ENCODE data around the gene NFAT5.

NFAT5 gene

DNA sequence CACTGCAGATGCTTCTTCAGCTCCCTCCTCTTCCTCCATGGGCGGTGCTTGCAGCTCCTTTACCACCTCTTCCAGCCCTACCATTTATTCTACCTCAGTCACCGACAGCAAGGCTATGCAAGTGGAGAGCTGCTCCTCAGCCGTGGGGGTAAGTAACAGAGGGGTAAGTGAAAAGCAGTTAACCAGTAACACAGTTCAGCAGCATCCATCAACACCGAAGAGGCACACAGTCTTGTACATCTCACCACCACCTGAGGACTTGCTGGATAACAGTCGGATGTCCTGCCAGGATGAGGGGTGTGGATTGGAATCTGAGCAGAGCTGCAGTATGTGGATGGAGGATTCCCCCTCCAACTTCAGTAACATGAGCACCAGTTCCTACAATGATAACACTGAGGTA lies 81.3 kb downstream of the NFAT5 start:
- no peak for DNase-seq

DNA sequence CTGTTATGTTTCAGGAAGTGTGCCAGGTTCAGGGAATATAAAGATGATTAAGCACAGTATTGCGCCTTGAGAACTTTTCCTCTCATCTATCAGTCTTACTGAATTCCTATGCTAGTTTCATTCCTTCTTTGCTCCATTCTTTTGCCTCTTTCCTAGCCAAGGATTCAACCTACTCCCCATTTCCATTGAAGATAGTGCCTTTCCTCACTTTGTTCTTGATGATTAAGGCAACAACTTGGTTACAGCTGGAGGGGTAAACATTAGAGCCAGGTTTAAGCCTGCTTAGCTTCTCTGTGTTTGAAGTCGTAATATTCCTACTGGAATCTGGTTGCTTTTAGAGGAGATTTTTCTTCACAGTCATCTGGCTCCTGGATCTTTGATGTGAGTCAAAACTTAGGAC lies 85.5 kb downstream of the NFAT5 start:
- no peak for DNase-seq

DNA sequence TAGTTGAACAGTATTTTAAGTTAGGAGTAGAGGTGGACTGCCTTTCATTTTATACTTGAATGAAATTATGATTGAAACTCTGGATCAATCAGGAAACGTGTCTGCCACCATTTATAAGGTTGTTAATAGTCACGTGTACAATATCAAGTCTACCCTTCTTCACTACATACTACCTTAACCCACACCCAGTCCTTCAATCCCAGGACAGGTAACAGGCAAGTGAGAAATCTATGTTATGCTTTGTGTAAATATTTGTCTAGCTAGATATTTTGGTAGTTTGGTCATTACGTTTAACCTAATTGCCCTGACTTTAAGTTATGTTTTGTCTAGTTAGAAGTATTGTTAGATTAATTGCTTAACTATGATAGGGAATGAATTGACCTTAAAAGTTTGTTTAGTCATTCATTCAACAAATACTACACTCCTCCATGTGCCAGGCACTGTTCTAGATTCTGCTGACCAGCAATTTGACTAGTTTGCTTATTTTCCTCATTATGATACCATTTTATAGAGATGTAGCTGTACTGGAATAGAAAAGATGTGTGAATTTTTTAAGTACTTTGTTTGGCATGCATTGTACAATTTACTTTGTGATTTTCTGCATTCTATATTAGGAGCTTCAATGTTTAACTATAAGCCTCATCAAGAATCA lies 88.6 kb downstream of the NFAT5 start:
- DNase-seq, result no peak

DNA sequence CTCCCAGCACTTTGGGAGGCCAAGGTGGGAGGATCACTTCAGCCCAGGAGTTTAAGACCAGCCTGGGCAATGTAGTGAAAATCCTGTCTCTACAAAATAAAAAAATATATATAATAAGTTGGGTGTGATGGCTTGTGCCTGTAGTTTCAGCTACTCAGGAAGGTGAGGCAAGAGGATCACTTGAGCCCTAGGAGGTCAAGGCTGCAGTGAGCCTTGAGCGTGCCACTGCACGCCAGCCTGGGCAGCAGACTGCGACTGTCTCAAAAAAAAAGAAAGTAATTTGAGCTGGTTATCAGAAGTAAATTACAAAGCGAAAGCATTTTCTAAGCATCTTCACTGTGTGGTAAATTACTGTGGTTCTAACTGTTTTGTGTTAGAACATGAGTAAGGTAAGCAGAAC lies 94.4 kb downstream of the NFAT5 start:
- DNase-seq, result no peak

DNA sequence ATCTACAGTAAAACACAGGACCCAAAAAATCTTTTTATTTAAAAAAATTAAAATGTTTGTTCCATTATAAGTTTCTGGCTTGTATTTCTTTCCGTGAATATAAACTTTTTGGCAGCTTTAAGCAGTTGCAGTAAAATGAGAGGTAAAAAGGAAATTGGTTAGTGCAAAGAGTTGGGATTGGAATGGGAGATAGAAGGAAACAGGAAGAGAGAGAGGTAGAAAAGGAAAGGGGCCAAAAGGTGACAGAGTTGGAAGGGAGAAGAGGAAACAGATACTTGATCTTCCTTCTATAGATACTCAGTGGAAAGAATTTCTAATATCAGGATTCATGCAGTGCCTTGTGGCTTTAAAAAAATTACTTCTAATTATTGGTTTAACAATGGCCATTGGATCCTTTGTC lies 97.1 kb downstream of the NFAT5 start:
- DNase-seq, result no peak

DNA sequence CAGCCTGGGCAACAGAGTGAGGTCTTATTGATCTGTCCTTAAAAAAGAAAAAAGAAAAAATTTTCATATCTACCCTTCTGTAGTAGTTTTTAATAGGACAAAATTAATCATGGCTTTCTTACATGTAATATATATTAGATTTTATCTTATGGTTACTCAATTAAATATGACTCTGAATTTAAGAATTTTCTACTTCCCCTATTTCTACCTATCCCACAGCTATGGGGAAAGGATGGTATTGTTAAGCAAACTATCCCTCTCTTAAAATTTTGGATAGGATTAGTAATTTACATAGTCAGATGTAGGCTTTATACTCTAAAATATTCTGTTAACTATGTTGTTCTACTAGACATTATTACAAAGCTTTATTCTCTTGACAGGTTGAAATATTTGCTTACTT lies 98.1 kb downstream of the NFAT5 start:
- no peak for DNase-seq

DNA sequence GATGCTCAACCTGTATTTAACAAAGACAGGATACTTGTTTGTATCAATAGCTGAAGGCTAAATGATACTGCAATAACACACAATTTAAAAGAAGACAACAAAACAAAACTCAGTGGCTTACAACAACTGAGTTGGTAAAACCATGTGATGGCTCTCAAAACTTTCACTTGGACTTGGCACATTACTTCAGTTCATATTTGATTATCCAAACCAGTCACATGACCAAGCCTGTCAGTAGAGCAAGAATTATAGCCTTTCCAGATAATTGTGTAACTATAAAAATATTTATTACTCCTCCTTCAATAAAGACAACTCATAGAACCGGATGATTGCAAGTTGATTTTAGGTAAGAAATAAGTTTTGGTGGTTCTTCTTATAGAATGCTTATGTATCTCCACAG lies 103.8 kb downstream of the NFAT5 start:
- DNase-seq, result no peak

DNA sequence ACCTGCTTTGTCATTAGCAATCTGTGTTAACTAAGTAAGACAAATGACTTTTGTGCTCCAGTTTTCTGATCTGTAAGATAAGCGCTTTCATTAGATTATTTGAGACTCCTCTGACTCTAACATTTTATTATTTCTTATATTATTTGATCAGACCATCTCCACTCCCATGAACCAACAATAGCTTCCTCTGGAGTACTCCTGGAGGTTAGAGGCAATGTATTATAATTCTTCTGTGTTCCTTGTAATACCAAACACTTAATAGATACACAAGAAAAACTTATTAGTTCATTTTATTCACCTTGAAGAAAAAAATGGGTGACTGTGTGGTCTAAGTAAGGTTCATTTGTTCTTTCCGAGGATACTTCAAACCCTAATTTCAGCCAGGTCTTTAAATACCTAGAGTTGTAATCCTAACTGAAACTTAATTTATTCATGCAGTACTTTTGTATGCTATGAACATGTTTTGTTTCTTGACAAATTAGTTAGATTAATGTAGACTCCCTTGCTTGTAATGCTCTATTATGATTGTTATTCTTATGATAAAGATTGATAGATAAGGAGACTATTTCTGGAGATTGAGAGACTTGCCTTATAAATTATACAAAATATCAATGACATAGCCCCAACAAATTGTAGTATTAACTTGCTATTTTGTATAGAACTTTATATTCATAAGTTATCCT lies 106.7 kb downstream of the NFAT5 start:
- no peak for DNase-seq

DNA sequence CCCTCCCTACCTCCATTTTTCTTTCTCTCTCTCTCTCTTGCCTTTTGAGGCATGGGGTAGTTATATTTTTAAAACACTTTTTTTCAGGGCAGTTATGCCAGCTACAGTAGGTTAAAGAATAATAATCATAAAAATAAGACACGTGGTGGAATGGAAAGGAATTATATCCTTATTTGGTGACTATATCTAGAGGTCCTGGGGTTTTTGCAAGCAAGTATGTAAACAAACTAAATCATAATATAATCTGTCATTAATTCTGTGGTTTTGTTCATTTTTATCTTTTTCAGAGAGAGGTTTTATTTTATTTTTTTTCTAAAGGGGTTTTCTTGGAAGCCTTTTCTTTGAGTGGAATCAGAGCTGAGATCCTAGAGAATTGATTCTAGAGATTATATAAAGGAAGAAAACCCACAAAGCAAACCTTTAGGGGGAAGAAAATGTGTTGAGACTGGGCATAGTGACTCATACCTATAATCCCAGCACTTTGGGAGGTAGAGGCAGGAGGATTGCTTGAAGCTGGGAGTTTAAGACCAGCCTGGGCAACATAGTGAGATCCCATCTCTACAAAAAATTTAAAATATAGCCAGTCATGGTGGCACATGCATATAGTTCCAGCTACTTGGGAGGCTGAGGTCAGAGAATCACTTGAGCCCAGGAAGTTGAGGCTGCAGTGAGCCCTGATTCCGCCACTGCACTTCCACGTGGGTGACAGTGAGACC lies 107.4 kb downstream of the NFAT5 start:
- DNase-seq, result no peak

DNA sequence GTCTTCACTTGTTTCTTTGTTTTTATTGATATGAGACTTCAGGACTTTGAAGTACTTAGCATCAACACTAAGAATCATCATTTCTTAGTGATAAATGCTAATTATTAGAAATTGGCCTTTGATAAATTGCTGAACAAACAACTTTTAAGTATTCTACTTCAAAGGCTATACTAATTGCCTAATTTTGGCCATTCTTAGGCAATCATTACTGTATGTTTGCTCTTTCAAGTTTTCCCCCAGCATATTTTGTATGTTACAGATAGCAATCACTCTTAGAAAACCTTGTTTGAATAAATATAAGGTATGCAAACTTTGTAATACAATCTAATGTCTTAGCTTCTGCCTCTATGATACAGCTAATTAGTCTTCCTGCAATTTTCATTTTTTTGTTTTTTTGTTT lies 114.6 kb downstream of the NFAT5 start:
- DNase-seq, result no peak

DNA sequence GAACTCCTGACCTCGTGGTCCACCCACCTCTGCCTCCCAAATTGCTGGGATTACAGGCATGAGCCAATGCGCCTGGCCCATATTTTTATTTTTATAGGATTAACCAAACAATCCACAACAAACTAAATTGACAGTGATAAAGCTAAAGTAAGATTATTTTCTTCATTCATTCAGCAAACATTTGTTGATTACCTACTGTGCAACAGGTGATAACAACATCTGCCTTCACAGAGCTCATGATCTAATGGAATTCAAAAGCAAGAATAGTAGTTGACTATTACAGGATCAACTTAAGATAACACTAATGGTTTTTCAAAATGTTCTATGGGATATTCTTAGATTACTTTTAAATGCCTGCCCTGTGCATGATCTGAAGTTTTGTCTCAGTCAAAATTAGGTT lies 122.8 kb downstream of the NFAT5 start:
- DNase-seq, result no peak

DNA sequence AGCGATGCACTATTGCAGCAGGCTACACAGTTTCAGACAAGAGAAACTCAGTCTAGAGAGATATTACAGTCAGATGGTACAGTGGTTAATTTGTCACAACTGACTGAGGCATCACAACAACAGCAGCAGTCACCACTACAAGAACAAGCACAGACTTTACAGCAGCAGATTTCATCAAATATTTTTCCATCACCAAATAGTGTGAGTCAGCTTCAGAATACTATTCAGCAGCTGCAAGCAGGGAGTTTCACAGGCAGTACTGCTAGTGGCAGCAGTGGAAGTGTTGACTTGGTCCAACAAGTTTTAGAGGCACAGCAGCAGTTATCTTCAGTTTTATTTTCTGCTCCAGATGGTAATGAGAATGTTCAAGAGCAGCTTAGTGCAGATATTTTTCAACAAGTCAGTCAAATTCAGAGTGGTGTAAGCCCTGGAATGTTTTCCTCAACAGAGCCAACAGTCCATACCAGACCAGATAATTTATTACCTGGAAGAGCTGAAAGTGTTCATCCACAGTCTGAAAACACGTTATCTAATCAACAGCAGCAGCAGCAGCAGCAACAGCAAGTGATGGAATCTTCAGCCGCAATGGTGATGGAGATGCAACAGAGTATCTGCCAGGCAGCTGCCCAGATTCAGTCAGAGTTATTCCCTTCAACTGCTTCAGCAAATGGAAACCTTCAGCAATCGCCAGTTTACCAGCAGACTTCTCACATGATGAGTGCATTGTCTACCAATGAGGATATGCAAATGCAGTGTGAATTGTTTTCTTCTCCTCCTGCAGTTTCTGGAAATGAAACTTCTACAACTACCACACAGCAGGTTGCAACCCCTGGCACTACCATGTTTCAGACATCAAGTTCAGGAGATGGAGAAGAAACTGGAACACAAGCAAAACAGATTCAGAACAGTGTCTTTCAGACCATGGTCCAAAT lies 126.5 kb downstream of the NFAT5 start:
- DNase-seq, result no peak

DNA sequence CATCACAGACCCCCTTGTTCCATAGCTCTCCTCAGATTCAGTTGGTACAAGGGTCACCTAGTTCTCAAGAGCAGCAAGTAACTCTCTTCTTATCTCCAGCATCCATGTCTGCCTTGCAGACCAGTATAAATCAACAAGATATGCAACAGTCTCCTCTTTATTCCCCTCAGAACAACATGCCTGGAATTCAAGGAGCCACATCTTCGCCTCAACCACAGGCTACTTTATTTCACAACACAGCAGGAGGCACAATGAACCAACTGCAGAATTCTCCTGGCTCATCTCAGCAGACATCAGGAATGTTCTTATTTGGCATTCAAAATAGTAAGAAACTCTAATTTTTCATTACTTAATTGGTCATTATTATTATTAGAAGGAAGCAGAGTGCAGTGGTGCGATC lies 128.2 kb downstream of the NFAT5 start:
- DNase-seq, result no peak

DNA sequence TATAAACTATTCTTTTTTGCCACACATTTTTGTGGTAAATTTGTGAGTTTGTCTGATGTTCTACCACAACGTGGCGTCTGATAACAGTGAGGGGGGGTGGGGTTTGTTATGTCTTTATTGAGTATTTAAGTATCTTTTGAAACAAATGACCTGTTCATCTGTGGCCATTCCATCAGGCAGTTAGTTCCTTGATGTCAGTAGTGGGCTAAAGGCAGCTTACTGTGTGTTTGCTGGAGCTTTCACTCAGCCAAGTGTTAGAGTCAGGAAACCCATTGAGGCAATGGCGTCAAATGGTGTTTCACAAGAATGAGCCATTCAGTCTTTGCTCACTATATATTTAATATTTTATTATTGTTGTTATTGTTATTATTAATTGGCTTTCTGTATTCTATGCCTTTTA lies 132.6 kb downstream of the NFAT5 start:
- DNase-seq, result no peak

DNA sequence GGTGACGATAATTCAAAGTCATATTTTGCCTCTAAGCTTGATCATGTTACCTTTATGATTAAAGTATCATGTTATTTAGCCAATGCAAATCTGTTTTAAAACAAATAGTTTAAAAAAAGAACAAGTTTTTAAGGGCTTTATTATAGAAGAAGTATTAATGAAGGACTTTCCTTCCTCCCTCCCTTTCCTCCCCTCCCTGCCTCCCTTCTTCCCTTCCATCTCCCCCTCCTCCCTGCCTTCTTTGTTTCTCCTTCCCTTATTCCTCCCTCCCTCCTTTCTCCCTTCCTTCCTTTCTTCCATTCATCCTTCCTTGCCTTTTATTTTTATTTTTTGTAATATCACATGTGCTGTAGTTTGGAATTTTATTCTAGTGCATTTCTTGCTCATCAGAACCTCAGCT lies 134.1 kb downstream of the NFAT5 start:
- DNase-seq, result no peak

DNA sequence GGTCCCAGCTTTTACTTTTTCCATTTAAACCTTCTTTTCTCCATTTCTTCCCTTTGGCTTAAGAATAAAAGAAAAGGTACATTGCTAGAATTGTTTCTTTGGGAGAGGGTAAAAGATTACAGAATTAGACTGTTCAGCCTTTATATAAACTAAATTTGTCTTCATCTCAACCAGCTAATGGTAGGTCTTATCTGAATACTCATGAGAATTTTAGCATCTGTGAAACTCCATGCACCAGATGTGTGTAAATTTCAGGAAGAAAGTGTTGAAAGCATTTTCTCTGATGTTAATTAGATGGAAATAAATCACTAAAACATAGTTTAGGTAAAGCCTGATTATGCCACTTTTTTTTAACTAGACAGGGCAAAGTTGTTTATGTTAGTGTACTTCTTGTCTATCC lies 135.7 kb downstream of the NFAT5 start:
- no peak for DNase-seq

DNA sequence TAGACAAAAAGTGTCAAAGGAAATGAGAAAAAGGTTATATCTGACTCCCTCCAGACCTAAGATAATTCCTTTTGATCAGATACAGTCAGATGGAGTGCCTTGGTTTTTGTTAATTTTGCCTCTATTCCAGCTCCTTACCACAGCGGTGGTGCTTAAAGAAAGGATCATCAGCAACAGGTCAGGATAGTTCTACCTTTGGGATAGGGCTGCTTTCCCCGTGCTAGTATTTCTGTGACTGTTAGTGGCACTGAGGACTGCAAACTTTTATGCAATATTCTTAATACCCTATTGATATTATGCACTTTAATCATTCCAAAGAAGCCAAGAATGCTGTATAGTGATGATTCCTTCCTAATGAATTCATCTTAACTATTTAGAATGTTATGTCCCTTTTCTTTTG lies 136.1 kb downstream of the NFAT5 start:
- no peak for DNase-seq

DNA sequence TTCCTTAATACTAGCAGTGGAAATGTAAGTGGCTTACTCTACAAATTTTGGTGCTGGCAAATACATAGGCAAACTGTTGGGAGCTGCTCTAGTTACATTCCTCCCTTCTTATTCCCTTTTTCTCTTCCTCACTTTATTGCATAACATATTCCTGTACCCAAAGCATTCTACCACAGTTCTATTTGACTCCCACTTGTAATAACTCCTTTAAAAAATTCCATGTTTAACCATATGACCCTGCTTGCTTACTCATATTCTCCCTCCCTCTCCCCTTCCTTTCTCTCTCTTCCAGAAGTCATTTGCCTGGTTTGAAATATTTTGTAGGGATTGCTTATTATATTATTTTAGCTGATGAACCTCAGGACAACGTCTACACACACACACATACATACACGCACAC lies 137.9 kb downstream of the NFAT5 start:
- no peak for DNase-seq

DNA sequence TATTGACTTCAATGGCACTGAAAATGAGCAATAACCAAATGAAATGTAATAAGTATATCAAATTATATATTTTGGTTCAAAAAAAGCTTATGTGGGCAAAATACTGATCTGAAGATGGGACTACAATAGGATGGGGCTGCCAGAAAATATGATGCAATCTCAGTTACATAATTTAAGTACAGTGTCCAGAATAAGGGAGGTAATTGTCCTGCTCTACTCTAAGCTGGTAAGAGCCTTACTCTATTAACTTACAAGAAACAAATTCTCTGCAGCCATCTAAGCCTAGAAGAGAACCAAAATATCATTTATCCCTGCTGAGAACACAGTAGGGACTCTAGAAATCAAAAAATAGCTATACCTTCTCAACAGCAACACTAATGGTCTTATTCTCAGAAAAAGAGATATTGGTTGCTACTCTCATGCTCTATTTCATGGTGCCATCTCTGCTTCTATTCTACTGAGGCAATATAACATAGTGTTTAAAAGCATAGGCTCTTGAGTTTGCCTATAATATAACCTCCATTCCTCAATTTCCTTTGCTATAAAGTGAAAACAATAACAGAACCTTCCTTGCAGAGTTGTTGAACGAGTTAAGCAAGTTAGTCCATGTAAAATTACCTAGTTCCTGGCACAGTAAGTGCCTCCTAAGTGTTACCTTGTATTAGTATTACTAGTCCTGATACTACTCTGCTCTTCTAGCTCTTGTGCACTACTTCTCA lies 140.6 kb downstream of the NFAT5 start:
- DNase-seq, result no peak

DNA sequence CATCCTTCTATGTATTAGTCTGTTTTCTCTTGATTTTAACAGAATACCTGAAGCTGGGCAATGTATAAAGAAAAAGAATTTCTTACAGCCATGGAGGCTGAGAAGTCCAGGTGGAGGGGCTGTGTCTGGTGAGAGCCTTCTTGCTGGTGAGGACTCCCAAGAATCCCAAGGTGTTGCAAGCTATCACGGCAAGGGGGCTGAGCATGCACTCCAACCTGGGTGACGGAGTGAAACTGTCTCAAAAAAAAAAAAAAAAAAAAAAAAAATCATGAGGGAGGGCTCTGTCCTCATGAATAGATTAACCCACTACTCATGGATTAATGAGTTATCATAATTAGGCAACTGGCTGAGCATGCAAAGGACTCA lies 141.2 kb downstream of the NFAT5 start:
- no peak for DNase-seq

DNA sequence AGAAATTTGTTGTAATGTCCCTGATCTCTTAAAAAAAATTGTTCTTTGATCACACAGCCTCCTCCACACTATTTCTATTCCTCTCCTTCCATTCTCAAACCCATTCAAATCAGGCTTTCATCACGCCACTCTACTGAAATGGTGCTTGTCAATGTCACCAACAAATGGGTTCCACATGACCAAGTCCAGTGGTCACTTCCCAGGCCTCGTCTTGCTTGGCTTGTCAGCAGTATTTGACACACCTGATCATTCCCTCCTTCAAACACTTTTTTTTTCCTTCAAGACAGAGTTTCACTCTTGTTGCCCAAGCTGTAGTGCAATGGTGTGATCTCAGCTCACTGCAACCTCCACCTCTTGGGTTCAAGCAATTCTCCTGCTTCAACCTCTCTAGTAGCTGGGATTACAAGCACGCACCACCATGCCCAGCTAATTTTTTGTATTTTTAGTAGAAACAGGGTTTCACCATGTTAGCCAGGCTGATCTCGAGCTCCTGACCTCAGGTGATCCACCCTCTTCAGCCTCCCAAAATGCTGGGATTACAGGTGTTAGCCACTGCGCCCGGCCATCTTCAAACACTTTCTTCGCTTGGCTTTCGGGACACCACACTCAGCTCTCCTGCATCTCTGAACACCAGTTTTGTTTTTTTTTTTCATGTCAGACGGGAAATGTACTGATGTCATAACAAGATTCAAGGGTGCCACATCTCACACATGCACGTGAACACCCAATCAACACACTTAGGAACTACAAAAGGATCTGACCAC lies 142.3 kb downstream of the NFAT5 start:
- no peak for DNase-seq

Measured in NCI-H774 (cell line).